Heart left ventricle (tissue), 16 donors: ENCODE results near the gene RAB6B. TPM values are rescaled to one million over a fixed set of nuclear protein-coding genes. Genes with fewer than 3 reads are reported as not detected.

Experiments
- ATAC-seq, 4 donors: fragments of 200-7000 bp; cut with Tn5 transposase; one replicate each; pipeline ENCODE4 v1.9.1; 2020 to 2022; ENCODE audit warnings: moderate library complexity in 4 of 4, mild to moderate bottlenecking in 3 of 4, moderate number of reproducible peaks in 1 of 4
- DNase-seq, 5 donors: peaks; one replicate each; pipeline ENCODE4 v3.0.0-alpha.2; 2020
- H3K27ac ChIP-seq, 12 donors: fragments of 200-600 bp; sonication (generic) in 4 of 12; one replicate each; pipeline versions ENCODE4 v1.5.0 to v1.8.0; 2016 to 2022; ENCODE audit warnings: mild to moderate bottlenecking in 2 of 12
- H3K27me3 ChIP-seq, 9 donors: fragments of 200-600 bp; sonication (generic) in 2 of 9; one replicate each; pipeline versions ENCODE4 v1.5.1 to v1.8.0; 2016 to 2022; ENCODE audit warnings: mild to moderate bottlenecking in 3 of 9
- H3K36me3 ChIP-seq, 9 donors: fragments of 200-600 bp; sonication (generic) in 2 of 9; one replicate each; pipeline versions ENCODE4 v1.5.0 to v1.8.0; 2018 to 2022; ENCODE audit warnings: mild to moderate bottlenecking in 2 of 9
- H3K4me1 ChIP-seq, 12 donors: fragments of 200-600 bp; sonication (generic) in 4 of 12; one replicate each; pipeline versions ENCODE4 v1.5.0 to v1.8.0; 2016 to 2022; ENCODE audit warnings: mild to moderate bottlenecking in 3 of 12
- H3K4me3 ChIP-seq, 12 donors: fragments of 200-600 bp; sonication (generic) in 4 of 12; one replicate each; pipeline versions ENCODE4 v1.5.0 to v1.8.0; 2017 to 2022; ENCODE audit warnings: mild to moderate bottlenecking in 9 of 12, moderate library complexity in 4 of 12
- H3K9me3 ChIP-seq, 12 donors: fragments of 200-600 bp; sonication (generic) in 4 of 12; one replicate each; pipeline versions ENCODE4 v1.5.0 to v1.8.0; 2016 to 2022; ENCODE audit warnings: mild to moderate bottlenecking in 1 of 12
- CTCF ChIP-seq, 12 donors: fragments of 200-600 bp; sonication (generic) in 4 of 12; IDR thresholded peaks; one replicate each; pipeline versions ENCODE4 v1.5.0 to v1.8.0; 2018 to 2022; ENCODE audit warnings: antibody characterized with exemption in 12 of 12, mild to moderate bottlenecking in 5 of 12
- POLR2A ChIP-seq, 2 donors: fragments of 450-650 bp; IDR thresholded peaks; one replicate each; pipeline ENCODE4 v1.6.1; 2017; ENCODE audit warnings: antibody characterized with exemption in 2 of 2, mild to moderate bottlenecking in 2 of 2, moderate library complexity in 2 of 2
- WGBS, 4 donors: extraction: QIAGEN DNeasy Blood & Tissue Kit in 2 of 4; methylation state at CpG; one replicate each; pipeline versions ENCODE4 v1.1.5 to v1.1.7; 2013 to 2018; 5-methylcytosine and 5-hydroxymethylcytosine counted together
- intact Hi-C, 10 donors: fragments of 100-400 bp; cut with DNase I; formaldehyde crosslinking; loops; one replicate each; pipeline versions ENCODE4 v1.11.1 to v1.14.2; 2022
- polyA plus RNA-seq, 2 donors: library from polyadenylated mRNA; stranded (reverse); fragments of 200-250 nt; gene quantifications; one replicate each; pipeline ENCODE4 v1.2.3, GENCODE V29; 2013
- total RNA-seq, 9 donors: library from RNA; depleted of rRNA in 2 of 9; stranded (reverse); fragments of >200 nt in 2 of 9; fragmentation: NEBNext Ultra II Directional in 3 of 9; extraction: Animal tissue kit (Norgen Biotek cat#: 25700) in 3 of 9; gene quantifications; one replicate each; pipeline versions ENCODE4 v1.1.0 to v1.2.4, GENCODE V29; 2016 to 2023
- donor health status: ischemic (EF 13 %, LVEDD 7.1; RV severe dilation, severe dysfunction).
- donor health status: healthy with polysubstance abuse.
- donor health status: DM: no; HTN: yes; CAD: no.
- donor health status: DM: no; HTN: no; CAD: no.
- donor health status: ischemic (EF 25% LVEDD 6.9; RV normal size, moderate dysfunction).
- donor health status: ischemic (EF 25% LVEDD 5.7; RV mildly dilated, moderate dysfunction).
- donor health status: healthy.
- donor health status: DM: yes; HTN: yes; CAD: no.
- donor health status: ischemic (EF 35%, LVEDD 5.7; RV mildly dilated, moderate dysfunction).
- donor health status: nonischemic (EF 11% LVEDD 7.7; RV severe dilation, severe dysfunction).
- donor health status: DM: yes; HTN: yes; CAD: no.
- donor health status: PGD.
- donor health status: ischemic (EF 29% LVEDD 5.4; RV normal size, mild dysfunction).
- donor health status: nonischemic (EF 23%, LVEDD 6.1; RV moderate dilation, normal function).

The RAB6B gene
- total and polyA plus RNA-seq, 11 donors = 12.4 to 57.2 (median 43.1) TPM

- no peak for ATAC-seq
- Histone ChIP-seq H3K4me3 (no peak overlapping the region), H3K27ac (no peak overlapping the region), H3K36me3 (no peaks in the 10 kb centered on the region), H3K27me3 (no peaks in the 10 kb centered on the region), H3K9me3 (no peaks in the 10 kb centered on the region), H3K4me1 (peaks cover 0 to 15% (median 0%) of the 10 kb centered on the region in 12 donors)
- TF ChIP-seq CTCF (IDR thresholded peaks at IDR 0.05) = no peak
- no peak for TF ChIP-seq POLR2A (IDR thresholded peaks at IDR 0.05)
- 89 to 91% (median 91%) methylated on average over 8 to 10 of the region's 10 CpGs for WGBS, 4 donors
- intact Hi-C loops = no loop called here
- no peak for DNase-seq
These were observed 24.2 kb downstream of the RAB6B start for GRCh38 chr3:133871368-133872090.

- intact Hi-C loops = no loop called here
- no peaks in the 10 kb centered on the region for H3K9me3 ChIP-seq
These were observed 24.9 kb downstream of the RAB6B start for GRCh38 chr3:133870822-133871221.

GRCh38 chr3:133869586-133869985 lies 26.1 kb downstream of the RAB6B start:
- H3K4me3 ChIP-seq = no peak overlapping the region
- WGBS, 4 donors = 94 to 98% (median 95%) methylated on average over 6 of the region's 6 CpGs
- TF ChIP-seq POLR2A (IDR thresholded peaks at IDR 0.05) (no peak), CTCF (IDR thresholded peaks at IDR 0.05) (no peak)
- ATAC-seq = no peak
- intact Hi-C loops = no loop called here
- no peaks in the 10 kb centered on the region for H3K36me3 ChIP-seq
- no peak overlapping the region for H3K27ac ChIP-seq
- no peaks in the 10 kb centered on the region for H3K27me3 ChIP-seq
- H3K4me1 ChIP-seq = peaks cover 0 to 19% (median 0%) of the 10 kb centered on the region in 12 donors
- no peak for DNase-seq
- H3K9me3 ChIP-seq = no peaks in the 10 kb centered on the region

More at GRCh38 chr3:133870822-133871221, 24.9 kb downstream of the RAB6B start:
- no peak overlapping the region for H3K4me3 ChIP-seq
- DNase-seq = no peak
- TF ChIP-seq CTCF (IDR thresholded peaks at IDR 0.05) (no peak), POLR2A (IDR thresholded peaks at IDR 0.05) (no peak)
- no peak for ATAC-seq
- no peaks in the 10 kb centered on the region for H3K36me3 ChIP-seq
- H3K4me1 ChIP-seq = peaks cover 0 to 15% (median 0%) of the 10 kb centered on the region in 12 donors
- H3K27ac ChIP-seq = no peak overlapping the region
- H3K27me3 ChIP-seq = no peaks in the 10 kb centered on the region

- no peaks in the 10 kb centered on the region for H3K27me3 ChIP-seq
- ATAC-seq (peak in 3 of 4 donors; percentile 45 to 71 (median 57)), DNase-seq (no peak)
- H3K4me3 ChIP-seq = no peak overlapping the region
- intact Hi-C loops = loop anchor here in 1 of 10 donors (1.0 kb wide), 1 partner anchor 23 kb away; no protein-coding TSS in a partner anchor
- 39 to 46% (median 43%) methylated on average over 7 of the region's 7 CpGs for WGBS, 4 donors
- no peaks in the 10 kb centered on the region for H3K9me3 ChIP-seq
- peak overlapping the region in 2 of 12 donors; percentile 29 to 34 for H3K27ac ChIP-seq
- no peaks in the 10 kb centered on the region for H3K36me3 ChIP-seq
- TF ChIP-seq POLR2A (IDR thresholded peaks at IDR 0.05) (no peak), CTCF (IDR thresholded peaks at IDR 0.05) (no peak)
- H3K4me1 ChIP-seq = peaks cover 0 to 24% (median 0%) of the 10 kb centered on the region in 12 donors
These were observed 26.8 kb downstream of the RAB6B start for GRCh38 chr3:133868758-133869475.
